Stimulated activated naive CD8-positive, alpha-beta T cell treated with anti-CD3 and anti-CD28 coated beads, Interleukin-15, Interleukin-2, amounts not matched to agents 100 ng/mL and 50 ng/mL, for 24 hours (primary cell): Measurements from ENCODE around the gene CNDP2.

Source experiments
- H3K27ac Mint-ChIP-seq: one replicate; pipeline ENCODE4 v1.8.0; 2021; ENCODE audit warnings: mild to moderate bottlenecking, mixed read lengths
- H3K27me3 Mint-ChIP-seq: one replicate; pipeline ENCODE4 v1.8.0; 2021; ENCODE audit warnings: mixed read lengths
- H3K36me3 Mint-ChIP-seq: one replicate; pipeline ENCODE4 v1.8.0; 2021; ENCODE audit warnings: low read depth, mixed read lengths
- H3K4me1 Mint-ChIP-seq: one replicate; pipeline ENCODE4 v1.8.0; 2021; ENCODE audit warnings: low read depth, mixed read lengths
- H3K4me3 Mint-ChIP-seq: one replicate; pipeline ENCODE4 v1.8.0; 2021; ENCODE audit warnings: mild to moderate bottlenecking, mixed read lengths
- H3K9me3 Mint-ChIP-seq: one replicate; pipeline ENCODE4 v1.8.0; 2021; ENCODE audit warnings: mixed read lengths

Gene CNDP2

GRCh38 chr18:74526488-74526887 is 30.3 kb downstream of the CNDP2 start:
- Mint-ChIP-seq H3K27me3 (no peaks in the 10 kb centered on the region), H3K27ac (no peak overlapping the region), H3K9me3 (no peaks in the 10 kb centered on the region), H3K36me3 (peaks cover 11% of the 10 kb centered on the region), H3K4me1 (no peaks in the 10 kb centered on the region), H3K4me3 (no peak overlapping the region)

- H3K27me3 Mint-ChIP-seq = no peaks in the 10 kb centered on the region
Measured at GRCh38 chr18:74528478-74528877, 32.3 kb downstream of the CNDP2 start.

GRCh38 chr18:74528913-74529312 is 32.8 kb downstream of the CNDP2 start:
- Mint-ChIP-seq H3K4me1 (no peaks in the 10 kb centered on the region), H3K27me3 (no peaks in the 10 kb centered on the region), H3K4me3 (no peak overlapping the region), H3K9me3 (no peaks in the 10 kb centered on the region), H3K27ac (no peak overlapping the region), H3K36me3 (peaks cover 3% of the 10 kb centered on the region)

More at GRCh38 chr18:74528478-74528877, 32.3 kb downstream of the CNDP2 start:
- Mint-ChIP-seq H3K9me3 (no peaks in the 10 kb centered on the region), H3K36me3 (peaks cover 3% of the 10 kb centered on the region), H3K27ac (no peak overlapping the region), H3K4me3 (no peak overlapping the region), H3K4me1 (no peaks in the 10 kb centered on the region)

GRCh38 chr18:74529378-74529777 is 33.2 kb downstream of the CNDP2 start:
- Mint-ChIP-seq H3K27ac (no peak overlapping the region), H3K27me3 (no peaks in the 10 kb centered on the region), H3K36me3 (peaks cover under 1% of the 10 kb centered on the region), H3K9me3 (no peaks in the 10 kb centered on the region), H3K4me3 (no peak overlapping the region), H3K4me1 (no peaks in the 10 kb centered on the region)

GRCh38 chr18:74529811-74530583 is 33.8 kb downstream of the CNDP2 start:
- Mint-ChIP-seq H3K36me3 (no peaks in the 10 kb centered on the region), H3K9me3 (no peaks in the 10 kb centered on the region), H3K4me1 (no peaks in the 10 kb centered on the region), H3K27ac (no peak overlapping the region), H3K27me3 (peaks cover 5% of the 10 kb centered on the region), H3K4me3 (no peak overlapping the region)

- Mint-ChIP-seq H3K36me3 (no peaks in the 10 kb centered on the region), H3K4me3 (no peak overlapping the region), H3K27me3 (peaks cover 5% of the 10 kb centered on the region), H3K9me3 (no peaks in the 10 kb centered on the region), H3K27ac (no peak overlapping the region), H3K4me1 (no peaks in the 10 kb centered on the region)
Measured at GRCh38 chr18:74530584-74530862, 34.4 kb downstream of the CNDP2 start.

GRCh38 chr18:74531043-74531442 is 34.9 kb downstream of the CNDP2 start:
- no peaks in the 10 kb centered on the region for H3K36me3 Mint-ChIP-seq
- no peaks in the 10 kb centered on the region for H3K4me1 Mint-ChIP-seq
- H3K9me3 Mint-ChIP-seq = no peaks in the 10 kb centered on the region
- no peak overlapping the region for H3K27ac Mint-ChIP-seq
- peaks cover 5% of the 10 kb centered on the region for H3K27me3 Mint-ChIP-seq
- no peak overlapping the region for H3K4me3 Mint-ChIP-seq

- Mint-ChIP-seq H3K9me3 (no peaks in the 10 kb centered on the region), H3K36me3 (no peaks in the 10 kb centered on the region), H3K27ac (no peak overlapping the region), H3K4me3 (no peak overlapping the region), H3K27me3 (peaks cover 5% of the 10 kb centered on the region), H3K4me1 (no peaks in the 10 kb centered on the region)
Measured at GRCh38 chr18:74532511-74533025, 36.4 kb downstream of the CNDP2 start.

- Mint-ChIP-seq H3K4me3 (no peak overlapping the region), H3K9me3 (no peaks in the 10 kb centered on the region), H3K4me1 (no peaks in the 10 kb centered on the region), H3K36me3 (no peaks in the 10 kb centered on the region), H3K27ac (no peak overlapping the region), H3K27me3 (peaks cover 5% of the 10 kb centered on the region)
Measured at GRCh38 chr18:74533666-74534065, 37.5 kb downstream of the CNDP2 start.

GRCh38 chr18:74534150-74534969 is 38.2 kb downstream of the CNDP2 start, which contains the start of gene CNDP1:
Gene CNDP1 (plus strand): TSS chr18:74534500. CDS start chr18:74534668, 168 bp downstream.
- no peaks in the 10 kb centered on the region for H3K4me1 Mint-ChIP-seq
- peaks cover 5% of the 10 kb centered on the region for H3K27me3 Mint-ChIP-seq
- no peaks in the 10 kb centered on the region for H3K36me3 Mint-ChIP-seq
- H3K9me3 Mint-ChIP-seq = no peaks in the 10 kb centered on the region
- H3K27ac Mint-ChIP-seq = no peak within 1 kb of the TSS
- H3K4me3 Mint-ChIP-seq = no peak within 1 kb of the TSS

GRCh38 chr18:74534981-74535649 is 39.0 kb downstream of the CNDP2 start:
- Mint-ChIP-seq H3K4me3 (no peak overlapping the region), H3K9me3 (no peaks in the 10 kb centered on the region), H3K27me3 (peaks cover 5% of the 10 kb centered on the region), H3K36me3 (no peaks in the 10 kb centered on the region), H3K27ac (no peak overlapping the region), H3K4me1 (no peaks in the 10 kb centered on the region)

GRCh38 chr18:74539289-74539688 is 43.1 kb downstream of the CNDP2 start:
- no peaks in the 10 kb centered on the region for H3K9me3 Mint-ChIP-seq
- no peaks in the 10 kb centered on the region for H3K36me3 Mint-ChIP-seq
- no peak overlapping the region for H3K4me3 Mint-ChIP-seq
- H3K27ac Mint-ChIP-seq = no peak overlapping the region
- no peaks in the 10 kb centered on the region for H3K4me1 Mint-ChIP-seq
- H3K27me3 Mint-ChIP-seq = peaks cover 5% of the 10 kb centered on the region

- no peaks in the 10 kb centered on the region for H3K4me1 Mint-ChIP-seq
- H3K27me3 Mint-ChIP-seq = no peaks in the 10 kb centered on the region
- H3K9me3 Mint-ChIP-seq = no peaks in the 10 kb centered on the region
- no peaks in the 10 kb centered on the region for H3K36me3 Mint-ChIP-seq
- no peak overlapping the region for H3K27ac Mint-ChIP-seq
- H3K4me3 Mint-ChIP-seq = no peak overlapping the region
Measured at GRCh38 chr18:74540652-74541421, 44.7 kb downstream of the CNDP2 start.

GRCh38 chr18:74541703-74542555 is 45.8 kb downstream of the CNDP2 start:
- Mint-ChIP-seq H3K4me3 (no peak overlapping the region), H3K4me1 (no peaks in the 10 kb centered on the region), H3K9me3 (no peaks in the 10 kb centered on the region), H3K36me3 (no peaks in the 10 kb centered on the region), H3K27ac (no peak overlapping the region), H3K27me3 (no peaks in the 10 kb centered on the region)
